Measurements from ENCODE around the gene HSD17B14. TPM values are rescaled to one million over a fixed set of nuclear protein-coding genes. Genes with fewer than 3 reads are reported as not detected.

The HSD17B14 gene
- total and polyA plus RNA-seq, 2 of the 13 experiments (the other 11 are each of a cell fraction or from before 2014, with no cell fraction given), result 0.58 to 1.2 TPM

DNA sequence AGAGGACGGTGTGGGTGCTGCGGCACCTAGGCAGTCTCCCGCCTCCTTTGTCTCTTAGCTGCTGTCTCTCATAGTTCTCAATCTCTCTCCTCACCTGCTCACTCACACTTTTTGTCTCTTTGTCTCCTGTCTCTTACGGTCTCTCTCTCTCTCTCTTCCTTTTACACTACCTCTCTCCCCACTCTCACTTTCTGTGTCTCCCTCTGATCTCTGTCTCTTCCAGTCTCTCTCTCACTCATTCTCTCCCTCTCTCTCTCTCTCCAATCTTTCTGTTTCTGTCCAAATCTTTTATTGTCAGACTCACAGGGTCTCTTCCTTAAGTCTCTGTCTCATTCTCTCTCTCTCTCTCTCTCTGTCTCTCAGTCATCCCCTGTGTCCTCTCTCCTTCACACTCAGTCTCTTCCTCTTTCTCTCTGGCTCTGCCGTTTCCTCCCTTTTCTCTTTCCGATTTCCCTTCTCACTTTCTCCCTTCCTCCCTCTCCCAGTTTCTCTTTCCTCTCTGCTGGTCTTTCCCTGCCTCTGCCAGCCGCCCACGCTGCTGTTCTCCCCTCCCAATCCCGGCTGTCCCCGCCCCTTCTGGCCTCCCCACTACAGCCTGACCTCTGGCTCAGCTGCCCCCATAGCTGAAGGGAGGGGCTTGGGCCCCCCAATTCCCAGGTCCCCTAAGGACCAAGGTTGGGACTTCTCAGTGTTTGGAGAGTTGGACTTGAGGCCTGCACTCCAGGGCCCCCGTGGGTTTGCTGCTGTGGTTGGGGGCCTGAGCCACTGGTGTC lies 32.0 kb upstream of the HSD17B14 start, which contains the start of gene PLEKHA4 (continued):
- TF ChIP-seq NR2F1 (CRISPR knock-in tag; IDR thresholded peaks at IDR 0.05), result peak in 1 of 2 experiments; percentile 66; a peak in 2 of 4 replicates
- no peak for TF ChIP-seq ZNF790 (CRISPR knock-in tag; IDR thresholded peaks at IDR 0.05; ENCODE audit: borderline replicate concordance)
- peak; percentile 43; the same call in 1 of the 2 replicates for TF ChIP-seq PHF8 (CRISPR knock-in tag; IDR thresholded peaks at IDR 0.05)
- TF ChIP-seq IRF2 (CRISPR knock-in tag; IDR thresholded peaks at IDR 0.05), result no peak
- TF ChIP-seq ZSCAN20 (CRISPR knock-in tag; IDR thresholded peaks at IDR 0.05; ENCODE audit: borderline replicate concordance), result no peak
- no peak for TF ChIP-seq ZC3H4 (CRISPR knock-in tag; IDR thresholded peaks at IDR 0.05; ENCODE audit: borderline replicate concordance)
- no peak for TF ChIP-seq ZNF33A (CRISPR knock-in tag; IDR thresholded peaks at IDR 0.05; ENCODE audit: borderline replicate concordance)
- no peak for TF ChIP-seq ZC3H13 (CRISPR knock-in tag; IDR thresholded peaks at IDR 0.05)
- TF ChIP-seq, protein P1, sequence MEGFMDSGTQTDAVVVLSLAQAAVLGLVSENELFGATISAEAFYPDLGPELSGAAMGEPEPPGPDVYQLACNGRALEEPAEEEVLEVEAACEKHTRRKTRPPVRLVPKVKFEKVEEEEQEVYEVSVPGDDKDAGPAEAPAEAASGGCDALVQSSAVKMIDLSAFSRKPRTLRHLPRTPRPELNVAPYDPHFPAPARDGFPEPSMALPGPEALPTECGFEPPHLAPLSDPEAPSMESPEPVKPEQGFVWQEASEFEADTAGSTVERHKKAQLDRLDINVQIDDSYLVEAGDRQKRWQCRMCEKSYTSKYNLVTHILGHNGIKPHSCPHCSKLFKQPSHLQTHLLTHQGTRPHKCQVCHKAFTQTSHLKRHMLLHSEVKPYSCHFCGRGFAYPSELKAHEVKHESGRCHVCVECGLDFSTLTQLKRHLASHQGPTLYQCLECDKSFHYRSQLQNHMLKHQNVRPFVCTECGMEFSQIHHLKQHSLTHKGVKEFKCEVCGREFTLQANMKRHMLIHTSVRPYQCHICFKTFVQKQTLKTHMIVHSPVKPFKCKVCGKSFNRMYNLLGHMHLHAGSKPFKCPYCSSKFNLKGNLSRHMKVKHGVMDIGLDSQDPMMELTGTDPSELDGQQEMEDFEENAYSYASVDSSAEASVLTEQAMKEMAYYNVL (CRISPR knock-in tag; IDR thresholded peaks at IDR 0.05; ENCODE audit: borderline replicate concordance), result peak; percentile 90; the same call in 1 of the 2 replicates
- peak; percentile 45; the same call in 1 of the 2 replicates for TF ChIP-seq ZNF331 (CRISPR knock-in tag; IDR thresholded peaks at IDR 0.05)
- TF ChIP-seq, protein P2, sequence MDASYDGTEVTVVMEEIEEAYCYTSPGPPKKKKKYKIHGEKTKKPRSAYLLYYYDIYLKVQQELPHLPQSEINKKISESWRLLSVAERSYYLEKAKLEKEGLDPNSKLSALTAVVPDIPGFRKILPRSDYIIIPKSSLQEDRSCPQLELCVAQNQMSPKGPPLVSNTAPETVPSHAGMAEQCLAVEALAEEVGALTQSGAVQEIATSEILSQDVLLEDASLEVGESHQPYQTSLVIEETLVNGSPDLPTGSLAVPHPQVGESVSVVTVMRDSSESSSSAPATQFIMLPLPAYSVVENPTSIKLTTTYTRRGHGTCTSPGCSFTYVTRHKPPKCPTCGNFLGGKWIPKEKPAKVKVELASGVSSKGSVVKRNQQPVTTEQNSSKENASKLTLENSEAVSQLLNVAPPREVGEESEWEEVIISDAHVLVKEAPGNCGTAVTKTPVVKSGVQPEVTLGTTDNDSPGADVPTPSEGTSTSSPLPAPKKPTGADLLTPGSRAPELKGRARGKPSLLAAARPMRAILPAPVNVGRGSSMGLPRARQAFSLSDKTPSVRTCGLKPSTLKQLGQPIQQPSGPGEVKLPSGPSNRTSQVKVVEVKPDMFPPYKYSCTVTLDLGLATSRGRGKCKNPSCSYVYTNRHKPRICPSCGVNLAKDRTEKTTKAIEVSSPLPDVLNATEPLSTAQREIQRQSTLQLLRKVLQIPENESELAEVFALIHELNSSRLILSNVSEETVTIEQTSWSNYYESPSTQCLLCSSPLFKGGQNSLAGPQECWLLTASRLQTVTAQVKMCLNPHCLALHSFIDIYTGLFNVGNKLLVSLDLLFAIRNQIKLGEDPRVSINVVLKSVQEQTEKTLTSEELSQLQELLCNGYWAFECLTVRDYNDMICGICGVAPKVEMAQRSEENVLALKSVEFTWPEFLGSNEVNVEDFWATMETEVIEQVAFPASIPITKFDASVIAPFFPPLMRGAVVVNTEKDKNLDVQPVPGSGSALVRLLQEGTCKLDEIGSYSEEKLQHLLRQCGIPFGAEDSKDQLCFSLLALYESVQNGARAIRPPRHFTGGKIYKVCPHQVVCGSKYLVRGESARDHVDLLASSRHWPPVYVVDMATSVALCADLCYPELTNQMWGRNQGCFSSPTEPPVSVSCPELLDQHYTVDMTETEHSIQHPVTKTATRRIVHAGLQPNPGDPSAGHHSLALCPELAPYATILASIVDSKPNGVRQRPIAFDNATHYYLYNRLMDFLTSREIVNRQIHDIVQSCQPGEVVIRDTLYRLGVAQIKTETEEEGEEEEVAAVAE (CRISPR knock-in tag; IDR thresholded peaks at IDR 0.05; ENCODE audit: borderline replicate concordance), result no peak
- no peak for TF ChIP-seq MIER3 (CRISPR knock-in tag; IDR thresholded peaks at IDR 0.05; ENCODE audit: borderline replicate concordance)
- no peak for TF ChIP-seq ZNF235 (CRISPR knock-in tag; IDR thresholded peaks at IDR 0.05; ENCODE audit: borderline replicate concordance)
- TF ChIP-seq PLSCR1 (CRISPR knock-in tag; IDR thresholded peaks at IDR 0.05; ENCODE audit: borderline replicate concordance), result no peak
- TF ChIP-seq ZNF503 (CRISPR knock-in tag; IDR thresholded peaks at IDR 0.05), result no peak
- no peak for TF ChIP-seq ZBTB26 (CRISPR knock-in tag; IDR thresholded peaks at IDR 0.05; ENCODE audit: borderline replicate concordance)
- no peak for TF ChIP-seq RBAK (CRISPR knock-in tag; IDR thresholded peaks at IDR 0.05)
- TF ChIP-seq ZNF124 (CRISPR knock-in tag; IDR thresholded peaks at IDR 0.05), result no peak

Measured in HepG2 (cell line).